DOHH2 (cell line): Measurements from ENCODE around the gene LRIT1.

Experiments
- H3F3A ChIP-seq: fragments of 200-600 bp; sonication (generic), shearing (Covaris generic); 2 replicates; pipeline ENCODE4 v1.6.0; 2016; ENCODE audit warnings: antibody characterized with exemption, mild to moderate bottlenecking; ENCODE audit not compliant: control insufficient read depth, insufficient read depth
- H3K27ac ChIP-seq: fragments of 200-600 bp; sonication (generic); 2 replicates; pipeline ENCODE4 v1.5.1; 2014; ENCODE audit warnings: low read depth, mild to moderate bottlenecking, low read length, moderate library complexity
- H3K27me3 ChIP-seq: fragments of 200-600 bp; sonication (generic); 2 replicates; pipeline ENCODE4 v1.6.1; 2014; ENCODE audit warnings: mild to moderate bottlenecking, low read length, mixed read lengths; ENCODE audit not compliant: control insufficient read depth
- H3K36me3 ChIP-seq: fragments of 200-600 bp; sonication (generic); 2 replicates; pipeline ENCODE4 v1.6.1; 2014; ENCODE audit warnings: mild to moderate bottlenecking, low read length, moderate library complexity, mixed read lengths; ENCODE audit not compliant: control insufficient read depth
- H3K4me1 ChIP-seq: fragments of 200-600 bp; sonication (generic); 2 replicates; pipeline ENCODE4 v1.6.1; 2014; ENCODE audit warnings: mild to moderate bottlenecking, low read length, mixed read lengths; ENCODE audit not compliant: control insufficient read depth
- H3K4me2 ChIP-seq: fragments of 200-600 bp; sonication (generic); 2 replicates; pipeline ENCODE4 v1.6.0; 2014; ENCODE audit warnings: mild to moderate bottlenecking, low read length, moderate library complexity
- H3K4me3 ChIP-seq: fragments of 200-600 bp; sonication (generic); 2 replicates; pipeline ENCODE4 v1.5.1; 2014; ENCODE audit warnings: mild to moderate bottlenecking, low read length, mixed read lengths
- H3K79me2 ChIP-seq: fragments of 200-600 bp; sonication (generic); 2 replicates; pipeline ENCODE4 v1.6.1; 2014; ENCODE audit warnings: mild to moderate bottlenecking, low read length, mixed read lengths; ENCODE audit not compliant: control insufficient read depth
- H3K9me2 ChIP-seq: fragments of 200-600 bp; sonication (generic); replicated peaks from 2 replicates; pipeline ENCODE4 v1.6.1; 2014; ENCODE audit warnings: mild to moderate bottlenecking, low read length, mixed read lengths; ENCODE audit not compliant: control insufficient read depth
- H3K9me3 ChIP-seq: fragments of 200-600 bp; sonication (generic); 2 replicates; pipeline ENCODE4 v1.6.1; 2014; ENCODE audit warnings: antibody characterized with exemption, low read length, mixed read lengths; ENCODE audit not compliant: control insufficient read depth, insufficient read depth
- H4K20me1 ChIP-seq: fragments of 200-600 bp; sonication (generic); 2 replicates; pipeline ENCODE4 v1.6.0; 2014; ENCODE audit warnings: low read depth, mild to moderate bottlenecking, antibody characterized with exemption, low read length, moderate library complexity; ENCODE audit not compliant: control insufficient read depth, insufficient read depth
- EZH2phosphoT487 ChIP-seq: fragments of 200-600 bp; sonication (generic); IDR thresholded peaks from 2 replicates; pipeline ENCODE4 v1.6.1; 2017; ENCODE audit warnings: borderline replicate concordance, mild to moderate bottlenecking, antibody characterized with exemption, low read length, moderate library complexity, mixed read lengths
- TF ChIP-seq, protein P1 (sequence below): fragments of 200-600 bp; sonication (generic); IDR thresholded peaks from one replicate; pipeline ENCODE4 v1.5.1; 2014; ENCODE audit warnings: antibody characterized with exemption, mild to moderate bottlenecking, low read depth, low read length; ENCODE audit not compliant: poor library complexity, severe bottlenecking

LRIT1 gene

DNA sequence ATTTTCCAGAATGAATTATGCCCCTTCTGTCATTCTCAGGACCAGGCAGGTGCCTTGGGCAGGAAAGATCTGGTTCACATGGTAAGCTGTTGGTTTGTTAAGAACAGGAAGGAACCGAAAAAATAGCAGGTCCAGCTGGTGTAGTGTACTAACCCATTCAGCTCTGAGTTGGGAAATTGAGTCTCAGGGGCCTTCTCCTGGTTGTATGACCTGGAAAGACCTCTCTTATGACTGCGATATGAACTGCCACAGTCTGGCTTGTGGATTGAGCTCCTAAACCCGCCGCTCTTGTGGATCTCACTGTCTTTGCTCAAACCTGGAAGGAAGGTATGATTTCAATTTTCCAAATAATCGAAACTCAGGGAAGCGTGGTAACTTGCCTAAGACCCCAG lies 4.5 kb downstream of the LRIT1 start:
- Histone ChIP-seq H3K4me3 (no peak overlapping the region), H3K9me3 (no peaks in the 10 kb centered on the region), H3K27ac (no peak overlapping the region), H4K20me1 (no peaks in the 10 kb centered on the region), H3K4me1 (no peaks in the 10 kb centered on the region), H3K9me2 (no peaks in the 10 kb centered on the region), H3F3A (no peaks in the 10 kb centered on the region), H3K4me2 (no peak overlapping the region), H3K27me3 (no peaks in the 10 kb centered on the region), H3K79me2 (no peaks in the 10 kb centered on the region), H3K36me3 (no peaks in the 10 kb centered on the region)
- TF ChIP-seq, protein P1, sequence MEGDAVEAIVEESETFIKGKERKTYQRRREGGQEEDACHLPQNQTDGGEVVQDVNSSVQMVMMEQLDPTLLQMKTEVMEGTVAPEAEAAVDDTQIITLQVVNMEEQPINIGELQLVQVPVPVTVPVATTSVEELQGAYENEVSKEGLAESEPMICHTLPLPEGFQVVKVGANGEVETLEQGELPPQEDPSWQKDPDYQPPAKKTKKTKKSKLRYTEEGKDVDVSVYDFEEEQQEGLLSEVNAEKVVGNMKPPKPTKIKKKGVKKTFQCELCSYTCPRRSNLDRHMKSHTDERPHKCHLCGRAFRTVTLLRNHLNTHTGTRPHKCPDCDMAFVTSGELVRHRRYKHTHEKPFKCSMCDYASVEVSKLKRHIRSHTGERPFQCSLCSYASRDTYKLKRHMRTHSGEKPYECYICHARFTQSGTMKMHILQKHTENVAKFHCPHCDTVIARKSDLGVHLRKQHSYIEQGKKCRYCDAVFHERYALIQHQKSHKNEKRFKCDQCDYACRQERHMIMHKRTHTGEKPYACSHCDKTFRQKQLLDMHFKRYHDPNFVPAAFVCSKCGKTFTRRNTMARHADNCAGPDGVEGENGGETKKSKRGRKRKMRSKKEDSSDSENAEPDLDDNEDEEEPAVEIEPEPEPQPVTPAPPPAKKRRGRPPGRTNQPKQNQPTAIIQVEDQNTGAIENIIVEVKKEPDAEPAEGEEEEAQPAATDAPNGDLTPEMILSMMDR: no peak
- no peak for TF ChIP-seq EZH2phosphoT487

DNA sequence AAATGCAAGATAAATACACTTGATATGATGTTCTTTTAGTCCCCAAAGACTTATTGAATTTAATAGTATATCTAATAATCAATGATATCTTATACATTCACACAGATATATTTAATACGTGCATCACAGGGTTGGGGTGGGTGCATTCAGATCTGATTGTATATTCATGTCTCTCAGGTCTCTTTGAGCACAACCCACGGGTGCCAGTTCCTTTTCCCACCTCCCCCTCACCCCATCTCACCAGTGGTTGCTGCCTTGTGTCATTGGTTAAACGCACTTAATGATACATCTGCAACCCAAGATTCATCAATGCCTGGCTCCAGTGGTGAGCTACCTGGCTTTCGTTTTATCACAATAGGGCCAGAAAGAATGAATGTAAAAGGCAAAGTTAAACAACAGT lies 6.2 kb downstream of the LRIT1 start:
- Histone ChIP-seq H4K20me1 (no peaks in the 10 kb centered on the region), H3K27me3 (no peaks in the 10 kb centered on the region), H3K36me3 (no peaks in the 10 kb centered on the region), H3K79me2 (no peaks in the 10 kb centered on the region), H3K4me2 (no peak overlapping the region), H3K27ac (no peak overlapping the region), H3F3A (no peaks in the 10 kb centered on the region), H3K9me3 (no peaks in the 10 kb centered on the region), H3K4me3 (no peak overlapping the region), H3K4me1 (no peaks in the 10 kb centered on the region), H3K9me2 (no peaks in the 10 kb centered on the region)
- TF ChIP-seq, protein P1: no peak

DNA sequence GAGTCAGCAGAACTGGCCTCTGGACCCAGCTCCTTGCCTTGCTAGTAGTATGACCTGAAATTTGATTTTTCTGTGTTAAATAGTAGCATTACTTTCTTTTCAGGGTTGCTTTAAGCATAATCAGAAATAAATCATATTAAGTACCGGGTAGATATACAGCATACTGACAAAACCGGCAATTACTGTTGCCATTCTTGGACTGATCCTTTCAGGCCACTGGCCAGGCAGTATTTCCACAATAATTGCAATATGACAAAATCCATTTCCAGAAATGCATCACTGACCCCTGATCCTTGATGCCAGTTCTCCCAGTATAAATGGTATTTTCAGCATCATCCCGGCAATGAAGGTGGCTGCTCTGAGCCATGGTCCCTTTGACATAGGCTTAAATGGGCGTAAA lies 6.9 kb downstream of the LRIT1 start:
- Histone ChIP-seq H3K27me3 (no peaks in the 10 kb centered on the region), H3K79me2 (no peaks in the 10 kb centered on the region), H3K9me2 (no peaks in the 10 kb centered on the region), H3K4me1 (no peaks in the 10 kb centered on the region), H3K9me3 (no peaks in the 10 kb centered on the region), H4K20me1 (no peaks in the 10 kb centered on the region), H3K27ac (no peak overlapping the region), H3K36me3 (no peaks in the 10 kb centered on the region), H3K4me3 (no peak overlapping the region), H3K4me2 (no peak overlapping the region), H3F3A (no peaks in the 10 kb centered on the region)
- TF ChIP-seq EZH2phosphoT487: no peak
- TF ChIP-seq, protein P1: no peak

DNA sequence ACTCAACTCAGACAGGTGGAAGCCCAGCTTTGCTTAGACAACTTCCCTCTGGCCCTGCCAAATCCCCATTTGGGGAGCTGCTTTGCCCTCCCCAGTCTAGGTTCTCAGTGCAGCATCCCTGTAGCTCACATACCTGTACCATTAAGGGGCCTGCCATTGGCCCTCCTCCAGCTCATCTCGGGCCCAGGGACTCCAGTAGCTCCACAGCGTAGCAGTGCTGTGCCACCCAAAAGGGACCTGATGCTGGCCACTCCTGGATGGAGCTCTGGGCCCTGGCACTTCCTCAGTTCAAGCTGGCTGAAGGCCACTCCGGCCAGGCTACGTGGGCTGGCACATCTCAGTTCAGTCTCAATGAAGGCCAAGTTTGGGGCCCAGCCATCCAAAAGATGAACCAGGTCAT lies 7.4 kb downstream of the LRIT1 start:
- Histone ChIP-seq H3K27me3 (no peaks in the 10 kb centered on the region), H3K9me2 (no peaks in the 10 kb centered on the region), H3K4me3 (no peak overlapping the region), H3K9me3 (no peaks in the 10 kb centered on the region), H3K4me2 (no peak overlapping the region), H3F3A (no peaks in the 10 kb centered on the region), H3K79me2 (no peaks in the 10 kb centered on the region), H3K4me1 (no peaks in the 10 kb centered on the region), H4K20me1 (no peaks in the 10 kb centered on the region), H3K36me3 (no peaks in the 10 kb centered on the region), H3K27ac (no peak overlapping the region)
- TF ChIP-seq EZH2phosphoT487: no peak
- TF ChIP-seq, protein P1: no peak
